DND-41 (cell line): ENCODE data around the gene SIRPA.
"Not testable (repeated sequence)": the region's sequence is repeated elsewhere in the genome, so short reads cannot be mapped to it uniquely, and the experiment has no call there.

Experiments
- ATAC-seq: fragments of 200-7000 bp; cut with Tn5 transposase; 3 replicates; pipeline ENCODE4 v1.9.1; 2021; ENCODE audit warnings: low read depth; ENCODE audit not compliant: insufficient read depth
- DNase-seq: peaks from one replicate; pipeline ENCODE4 v3.0.0-alpha.2; 2020
- H2AFZ ChIP-seq: 2 replicates; pipeline ENCODE4 v1.6.0; 2012; ENCODE audit warnings: low read depth, low read length
- H3K27ac ChIP-seq: 2 replicates; pipeline ENCODE4 v1.5.1; 2012; ENCODE audit warnings: low read length, inconsistent platforms
- H3K27me3 ChIP-seq: fragments of 200-600 bp; sonication (generic); 2 replicates; pipeline ENCODE4 v1.6.0; 2012; ENCODE audit warnings: low read length, mild to moderate bottlenecking, inconsistent platforms; ENCODE audit not compliant: insufficient read depth, poor library complexity
- H3K36me3 ChIP-seq: 2 replicates; pipeline ENCODE4 v1.5.1; 2012; ENCODE audit warnings: low read length, inconsistent platforms; ENCODE audit not compliant: insufficient read depth
- H3K4me1 ChIP-seq: 2 replicates; pipeline ENCODE4 v1.5.1; 2012; ENCODE audit warnings: mild to moderate bottlenecking, low read length; ENCODE audit not compliant: insufficient read depth
- H3K4me2 ChIP-seq: 2 replicates; pipeline ENCODE4 v1.6.0; 2012; ENCODE audit warnings: mild to moderate bottlenecking, moderate library complexity, low read length, inconsistent platforms; ENCODE audit not compliant: insufficient read depth
- H3K4me3 ChIP-seq, 2 experiments: fragments of 200-600 bp in 1 of 2; shearing (Covaris generic) in 1 of 2; 2 replicates each; pipeline ENCODE4 v1.5.1; 2012 to 2016; ENCODE audit warnings: inconsistent platforms in 2 of 2, low read length in 2 of 2, mild to moderate bottlenecking in 2 of 2, low read depth in 1 of 2, moderate library complexity in 1 of 2
- H3K79me2 ChIP-seq: 2 replicates; pipeline ENCODE4 v1.6.0; 2012; ENCODE audit warnings: low read length, inconsistent platforms; ENCODE audit not compliant: insufficient read depth
- H3K9ac ChIP-seq: 2 replicates; pipeline ENCODE4 v1.6.0; 2012; ENCODE audit warnings: low read depth, mild to moderate bottlenecking, inconsistent platforms, low read length, moderate library complexity
- H3K9me3 ChIP-seq: 2 replicates; pipeline ENCODE4 v1.5.1; 2012; ENCODE audit warnings: low read length, moderate library complexity, mild to moderate bottlenecking, inconsistent platforms; ENCODE audit not compliant: insufficient read depth, severe bottlenecking
- H4K20me1 ChIP-seq: 2 replicates; pipeline ENCODE4 v1.6.0; 2012; ENCODE audit warnings: low read length; ENCODE audit not compliant: insufficient read depth
- CTCF ChIP-seq: IDR thresholded peaks from 2 replicates; pipeline ENCODE4 v1.5.1; 2012; ENCODE audit warnings: borderline replicate concordance, low read length, moderate library complexity, mild to moderate bottlenecking; ENCODE audit not compliant: poor library complexity, severe bottlenecking; ENCODE audit errors: extremely low read depth
- EZH2 ChIP-seq: IDR thresholded peaks from 3 replicates; pipeline ENCODE4 v1.6.1; 2012; ENCODE audit warnings: borderline replicate concordance, low read depth, mild to moderate bottlenecking, moderate library complexity, low read length, inconsistent platforms; ENCODE audit not compliant: severe bottlenecking

SIRPA gene

GRCh38 chr20:1912053-1912452 lies 16.8 kb downstream of the SIRPA start:
- no peaks in the 10 kb centered on the region for H3K9me3 ChIP-seq
- ATAC-seq (no peak), DNase-seq (no peak)
- no peak overlapping the region for H3K9ac ChIP-seq
- TF ChIP-seq CTCF (no peak), EZH2 (no peak)
- H3K4me3 ChIP-seq = no peak overlapping the region
- H3K27me3 ChIP-seq = peaks cover 34% of the 10 kb centered on the region
- H3K4me1 ChIP-seq = no peaks in the 10 kb centered on the region
- no peaks in the 10 kb centered on the region for H4K20me1 ChIP-seq
- no peaks in the 10 kb centered on the region for H3K36me3 ChIP-seq
- no peak overlapping the region for H3K4me2 ChIP-seq
- no peak overlapping the region for H3K27ac ChIP-seq
- no peaks in the 10 kb centered on the region for H3K79me2 ChIP-seq
- no peak overlapping the region for H2AFZ ChIP-seq

- Histone ChIP-seq H3K27me3 (peaks cover 31% of the 10 kb centered on the region), H3K4me3 (no peak overlapping the region), H3K79me2 (no peaks in the 10 kb centered on the region), H3K9me3 (no peaks in the 10 kb centered on the region), H2AFZ (no peak overlapping the region), H3K9ac (no peak overlapping the region), H3K27ac (no peak overlapping the region), H3K36me3 (no peaks in the 10 kb centered on the region), H4K20me1 (no peaks in the 10 kb centered on the region), H3K4me2 (no peak overlapping the region), H3K4me1 (no peaks in the 10 kb centered on the region)
- TF ChIP-seq EZH2 (no peak), CTCF (no peak)
- ATAC-seq (no peak), DNase-seq (no peak)
These were observed 17.4 kb downstream of the SIRPA start for GRCh38 chr20:1912646-1913045.

GRCh38 chr20:1915233-1915632 lies 20.0 kb downstream of the SIRPA start:
- not testable (repeated sequence) for H3K4me1 ChIP-seq, H3K4me3 ChIP-seq, H3K4me2 ChIP-seq, H3K27ac ChIP-seq, H3K27me3 ChIP-seq, H3K79me2 ChIP-seq, DNase-seq, H3K36me3 ChIP-seq, H2AFZ ChIP-seq, H3K9ac ChIP-seq, ATAC-seq, H4K20me1 ChIP-seq, H3K9me3 ChIP-seq

- H3K4me1 ChIP-seq = no peaks in the 10 kb centered on the region
- no peaks in the 10 kb centered on the region for H3K36me3 ChIP-seq
- ATAC-seq (no peak), DNase-seq (no peak)
- no peak overlapping the region for H3K4me3 ChIP-seq
- no peak overlapping the region for H3K9ac ChIP-seq
- 0 out of 2 replicates have a peak, but pooled peaks cover 4% of the 10 kb centered on the region for H4K20me1 ChIP-seq
- H3K27ac ChIP-seq = no peak overlapping the region
- H3K9me3 ChIP-seq = no peaks in the 10 kb centered on the region
- no peak overlapping the region for H2AFZ ChIP-seq
- no peaks in the 10 kb centered on the region for H3K79me2 ChIP-seq
- peaks cover 5% of the 10 kb centered on the region for H3K27me3 ChIP-seq
- no peak overlapping the region for H3K4me2 ChIP-seq
- TF ChIP-seq CTCF = no peak
- TF ChIP-seq EZH2 = no peak
These were observed 20.5 kb downstream of the SIRPA start for GRCh38 chr20:1915725-1916124.
